ENCODE results near the gene SEC61B. TPM values are rescaled to one million over a fixed set of nuclear protein-coding genes. Genes with fewer than 3 reads are reported as not detected.

Gene SEC61B
- total RNA-seq, 1 donor = 155 TPM

DNA sequence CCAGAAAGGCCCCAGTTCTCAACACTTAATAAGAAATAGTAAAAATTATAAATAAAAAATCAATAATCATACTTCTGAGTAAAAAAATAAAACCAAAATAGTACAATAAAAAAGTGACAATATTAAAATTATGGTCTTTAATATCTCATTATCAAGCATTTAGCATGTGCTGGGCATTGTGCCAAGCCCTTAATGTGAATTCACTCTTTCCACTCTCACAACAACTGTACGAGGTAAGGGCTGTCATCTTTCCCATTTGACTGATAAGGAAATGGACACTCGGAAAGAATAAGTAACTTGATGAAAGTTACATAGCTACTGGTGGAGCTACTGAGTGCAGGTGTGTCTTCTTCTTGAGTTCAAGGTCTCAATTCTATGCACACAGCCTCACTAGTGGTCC is 43.6 kb downstream of the SEC61B start:
- H3K4me3 ChIP-seq (ENCODE audit: low read depth, low read length) = no peak overlapping the region
- no peak for DNase-seq (ENCODE audit: low read depth)
- TF ChIP-seq CTCF (IDR thresholded peaks at IDR 0.05; ENCODE audit: insufficient read depth, low read length) = no peak

- TF ChIP-seq CTCF (IDR thresholded peaks at IDR 0.05; ENCODE audit: insufficient read depth, low read length) = peak; percentile 86
- H3K4me3 ChIP-seq (ENCODE audit: low read depth, low read length) = no peak overlapping the region
- peak; percentile 81 for DNase-seq (ENCODE audit: low read depth)
Measured at GRCh38 chr9:99266255-99267023, 44.4 kb downstream of the SEC61B start.

DNA sequence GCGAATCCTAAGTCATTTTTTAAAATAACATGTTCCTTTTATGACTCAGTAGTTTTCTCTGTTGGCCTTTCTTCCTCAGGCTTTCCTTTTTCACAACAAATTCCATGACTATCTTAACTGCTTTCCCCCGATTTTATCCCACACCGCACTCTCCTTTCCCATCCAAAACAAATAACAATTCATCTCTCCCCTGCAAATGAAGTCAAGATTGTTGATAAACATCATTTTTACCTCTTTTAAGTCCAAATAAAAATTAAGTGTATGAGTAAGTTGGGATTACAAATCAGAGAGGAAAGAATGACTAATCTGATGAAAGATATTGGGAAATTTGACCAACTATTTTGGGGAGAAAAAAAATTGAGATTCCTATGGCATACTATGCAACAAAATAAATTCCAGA is 47.3 kb downstream of the SEC61B start:
- H3K4me3 ChIP-seq (ENCODE audit: low read depth, low read length) = no peak overlapping the region
- TF ChIP-seq CTCF (IDR thresholded peaks at IDR 0.05; ENCODE audit: insufficient read depth, low read length) = no peak
- peak; percentile 95 for DNase-seq (ENCODE audit: low read depth)

- TF ChIP-seq CTCF (IDR thresholded peaks at IDR 0.05; ENCODE audit: insufficient read depth, low read length) = no peak
- no peak for DNase-seq (ENCODE audit: low read depth)
Measured at GRCh38 chr9:99270491-99270890, 48.4 kb downstream of the SEC61B start.

DNA sequence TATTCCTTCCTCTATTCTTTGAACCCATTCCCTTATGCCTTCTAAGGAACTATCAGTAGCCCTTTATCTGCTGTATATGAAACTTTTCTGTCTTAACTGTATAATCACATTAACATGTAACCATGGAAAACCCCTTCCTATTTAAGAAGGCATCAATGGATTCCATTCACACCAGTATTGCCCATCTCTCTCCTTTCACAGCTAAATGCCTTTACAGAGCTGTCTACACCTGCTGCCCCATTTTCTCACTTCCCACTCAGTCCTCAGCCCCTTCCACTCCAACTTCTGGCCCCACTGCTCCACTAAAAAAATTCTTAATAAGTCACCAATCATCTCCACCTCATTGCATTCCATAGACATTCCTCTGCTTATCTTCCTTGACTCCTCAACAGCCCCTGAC is 50.8 kb downstream of the SEC61B start:
- DNase-seq (ENCODE audit: low read depth) = no peak
- no peak for TF ChIP-seq CTCF (IDR thresholded peaks at IDR 0.05; ENCODE audit: insufficient read depth, low read length)
- H3K4me3 ChIP-seq (ENCODE audit: low read depth, low read length) = no peak overlapping the region

More at GRCh38 chr9:99270491-99270890, 48.4 kb downstream of the SEC61B start:
- H3K4me3 ChIP-seq (ENCODE audit: low read depth, low read length) = no peak overlapping the region

DNA sequence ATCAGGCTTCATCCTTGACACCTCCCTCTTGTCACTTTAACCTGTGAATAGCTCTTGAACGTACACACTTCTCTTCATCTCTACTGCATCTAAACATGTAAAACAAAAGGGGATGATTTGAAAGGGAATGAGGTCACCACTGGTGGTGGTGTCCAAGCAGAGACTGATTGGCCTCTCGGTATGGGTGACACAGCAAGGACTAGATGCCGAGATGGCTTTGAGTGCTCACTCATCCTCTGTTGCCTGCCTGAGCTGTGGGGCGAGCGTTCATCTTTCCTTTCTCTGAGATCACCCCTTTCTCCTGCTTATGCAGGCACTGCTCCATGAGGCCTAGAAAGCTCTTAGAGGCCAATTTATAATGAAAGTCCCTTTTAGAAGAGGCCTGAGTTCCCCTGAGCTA is 51.9 kb downstream of the SEC61B start:
- DNase-seq (ENCODE audit: low read depth) = no peak

More for the DNA sequence above, 51.9 kb downstream of the SEC61B start:
- TF ChIP-seq CTCF (IDR thresholded peaks at IDR 0.05; ENCODE audit: insufficient read depth, low read length) = no peak
- no peak overlapping the region for H3K4me3 ChIP-seq (ENCODE audit: low read depth, low read length)
